OCI-LY7 (cell line): Measurements from ENCODE around the gene INPP5A. TPM values are rescaled to one million over a fixed set of nuclear protein-coding genes. Genes with fewer than 3 reads are reported as not detected.

Experiments
- BruUV-seq: library from RNA; stranded (reverse); fragments of 400-500 nt; replicated peaks from 2 replicates; lab custom pipeline; 2021; lab: Mats Ljungman, UMichigan
- CTCF ChIA-PET: fragments of 300-600 bp; sonication (Branson Sonifier 250); formaldehyde crosslinking; loops from one replicate; lab custom pipeline; 2022; ENCODE audit warnings: antibody characterized with exemption; ENCODE audit not compliant: unreplicated experiment; lab: Charles Lee
- POLR2A ChIA-PET: fragments of 300-600 bp; sonication (Branson Sonifier 250); formaldehyde crosslinking; loops from one replicate; lab custom pipeline; 2022; ENCODE audit warnings: antibody characterized with exemption; lab: Charles Lee
- DNase-seq: peaks from one replicate; pipeline ENCODE4 v3.0.0-alpha.2; 2015; ENCODE audit warnings: low spot score
- H2AFZ ChIP-seq: fragments of 200-600 bp; sonication (generic), shearing (Covaris generic); 2 replicates; pipeline ENCODE4 v1.6.1; 2014; ENCODE audit warnings: mild to moderate bottlenecking, antibody characterized with exemption, low read length, moderate library complexity
- H3K27ac ChIP-seq: fragments of 200-600 bp; sonication (generic); 2 replicates; pipeline ENCODE4 v1.5.1; 2014; ENCODE audit warnings: mixed run types, low read depth, mild to moderate bottlenecking, moderate library complexity, low read length, inconsistent platforms; ENCODE audit not compliant: poor library complexity, severe bottlenecking
- H3K36me3 ChIP-seq: fragments of 200-600 bp; sonication (generic); 2 replicates; pipeline ENCODE4 v1.6.1; 2014; ENCODE audit warnings: mild to moderate bottlenecking, antibody characterized with exemption, low read length, moderate library complexity, mixed read lengths; ENCODE audit not compliant: insufficient read depth
- H3K4me1 ChIP-seq: fragments of 200-600 bp; sonication (generic); 2 replicates; pipeline ENCODE4 v1.5.1; 2014; ENCODE audit warnings: mild to moderate bottlenecking, low read length; ENCODE audit not compliant: insufficient read depth, poor library complexity, severe bottlenecking
- H3K4me2 ChIP-seq: fragments of 200-600 bp; sonication (generic); 2 replicates; pipeline ENCODE4 v1.6.1; 2014; ENCODE audit warnings: mild to moderate bottlenecking, low read length
- H3K4me3 ChIP-seq: fragments of 200-600 bp; sonication (generic); 2 replicates; pipeline ENCODE4 v1.5.1; 2014; ENCODE audit warnings: mild to moderate bottlenecking, low read depth, low read length; ENCODE audit not compliant: poor library complexity, severe bottlenecking
- H3K79me2 ChIP-seq: fragments of 200-600 bp; sonication (generic); 2 replicates; pipeline ENCODE4 v1.6.1; 2016; ENCODE audit warnings: low read depth, mild to moderate bottlenecking, low read length, moderate library complexity, mixed read lengths; ENCODE audit not compliant: insufficient read depth
- H3K9me2 ChIP-seq: fragments of 200-600 bp; sonication (generic); 2 replicates; pipeline ENCODE4 v1.6.1; 2016; ENCODE audit warnings: mild to moderate bottlenecking, low read length, mixed read lengths; ENCODE audit not compliant: insufficient read depth
- H3K9me3 ChIP-seq: fragments of 200-600 bp; sonication (generic); 2 replicates; pipeline ENCODE4 v1.6.1; 2014; ENCODE audit warnings: mild to moderate bottlenecking, mixed run types, low read length, mixed read lengths
- H4K20me1 ChIP-seq: fragments of 200-600 bp; sonication (generic); 2 replicates; pipeline ENCODE4 v1.6.1; 2014; ENCODE audit warnings: mild to moderate bottlenecking, antibody characterized with exemption, low read length, moderate library complexity, mixed read lengths; ENCODE audit not compliant: insufficient read depth
- EZH2phosphoT487 ChIP-seq: fragments of 200-600 bp; sonication (generic); IDR thresholded peaks from 2 replicates; pipeline ENCODE4 v1.6.1; 2018; ENCODE audit warnings: low read depth, borderline replicate concordance, mild to moderate bottlenecking, mixed run types, antibody characterized with exemption, low read length, moderate library complexity, mixed read lengths
- intact Hi-C: fragments of 100-400 bp; cut with micrococcal nuclease; formaldehyde crosslinking; loops from one replicate; pipeline ENCODE4 v1.10.0; 2022; ENCODE audit not compliant: unreplicated experiment
- total RNA-seq, 2 experiments: library from RNA; depleted of rRNA in 1 of 2; stranded (reverse); fragments of >200 nt in 1 of 2; shearing (Covaris generic) in 1 of 2; gene quantifications; 2 replicates each; pipeline ENCODE4 v1.2.3, GENCODE V29; 2014 to 2022
- TF ChIP-seq, protein P1 (sequence below): fragments of 200-600 bp; sonication (generic); conservative IDR thresholded peaks from 2 replicates; pipeline ENCODE4 v1.5.1; 2014; ENCODE audit warnings: mild to moderate bottlenecking, antibody characterized with exemption, low read length, moderate library complexity, mixed read lengths

INPP5A gene
- total RNA-seq, 2 experiments from 2014 or later = 14.5 to 18.4 TPM

DNA sequence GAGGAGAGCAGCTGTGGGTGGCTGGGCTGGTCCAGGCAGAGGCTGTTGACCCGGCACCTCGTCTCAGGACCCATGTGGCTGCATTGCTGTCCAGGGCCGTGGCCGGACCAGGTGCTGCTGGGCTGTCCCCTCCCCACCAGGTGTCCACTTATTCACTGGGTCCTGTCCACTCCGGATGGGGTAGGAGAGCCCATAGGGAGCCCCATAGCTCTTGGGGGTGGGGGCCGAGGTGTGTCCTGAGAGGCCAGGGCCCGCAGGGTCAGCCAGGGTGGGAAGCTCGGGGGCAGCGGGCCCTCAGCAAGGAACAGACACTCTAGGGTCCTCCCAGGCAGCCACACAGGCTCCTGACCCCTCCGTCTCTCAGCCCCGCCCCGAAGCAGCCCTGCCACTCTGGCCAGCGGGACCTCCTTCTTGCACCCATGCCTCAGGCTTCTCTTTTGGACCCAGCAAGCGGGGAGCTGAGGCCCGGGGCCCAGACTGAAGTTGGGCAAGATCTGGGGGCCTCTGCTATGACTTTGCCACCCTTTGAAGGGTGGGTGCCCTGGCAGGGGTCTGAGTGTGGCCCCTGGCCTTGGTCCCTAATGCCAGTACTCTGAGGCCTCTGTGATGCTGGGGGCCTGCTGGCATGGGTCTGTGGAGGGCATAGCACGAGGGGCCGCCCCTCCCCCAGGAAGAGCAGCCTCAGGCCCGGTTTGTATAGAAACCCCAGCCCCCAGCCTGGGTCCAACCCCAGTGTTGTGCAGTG is 162.0 kb downstream of the INPP5A start:
- H3K4me3 ChIP-seq = no peak overlapping the region
- CTCF ChIA-PET = no interaction called here
- intact Hi-C loops = no loop called here
- H4K20me1 ChIP-seq = no peaks in the 10 kb centered on the region
- H3K4me2 ChIP-seq = no peak overlapping the region
- H3K27ac ChIP-seq = no peak overlapping the region
- H3K36me3 ChIP-seq = no peaks in the 10 kb centered on the region
- H3K4me1 ChIP-seq = no peaks in the 10 kb centered on the region
- TF ChIP-seq, protein P1, sequence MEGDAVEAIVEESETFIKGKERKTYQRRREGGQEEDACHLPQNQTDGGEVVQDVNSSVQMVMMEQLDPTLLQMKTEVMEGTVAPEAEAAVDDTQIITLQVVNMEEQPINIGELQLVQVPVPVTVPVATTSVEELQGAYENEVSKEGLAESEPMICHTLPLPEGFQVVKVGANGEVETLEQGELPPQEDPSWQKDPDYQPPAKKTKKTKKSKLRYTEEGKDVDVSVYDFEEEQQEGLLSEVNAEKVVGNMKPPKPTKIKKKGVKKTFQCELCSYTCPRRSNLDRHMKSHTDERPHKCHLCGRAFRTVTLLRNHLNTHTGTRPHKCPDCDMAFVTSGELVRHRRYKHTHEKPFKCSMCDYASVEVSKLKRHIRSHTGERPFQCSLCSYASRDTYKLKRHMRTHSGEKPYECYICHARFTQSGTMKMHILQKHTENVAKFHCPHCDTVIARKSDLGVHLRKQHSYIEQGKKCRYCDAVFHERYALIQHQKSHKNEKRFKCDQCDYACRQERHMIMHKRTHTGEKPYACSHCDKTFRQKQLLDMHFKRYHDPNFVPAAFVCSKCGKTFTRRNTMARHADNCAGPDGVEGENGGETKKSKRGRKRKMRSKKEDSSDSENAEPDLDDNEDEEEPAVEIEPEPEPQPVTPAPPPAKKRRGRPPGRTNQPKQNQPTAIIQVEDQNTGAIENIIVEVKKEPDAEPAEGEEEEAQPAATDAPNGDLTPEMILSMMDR = no peak
- TF ChIP-seq EZH2phosphoT487 = no peak
- H2AFZ ChIP-seq = no peak overlapping the region
- H3K79me2 ChIP-seq = no peaks in the 10 kb centered on the region
- POLR2A ChIA-PET = no interaction called here
- no peaks in the 10 kb centered on the region for H3K9me2 ChIP-seq
- no TSS peak for BruUV-seq
- no peaks in the 10 kb centered on the region for H3K9me3 ChIP-seq
- DNase-seq = no peak

DNA sequence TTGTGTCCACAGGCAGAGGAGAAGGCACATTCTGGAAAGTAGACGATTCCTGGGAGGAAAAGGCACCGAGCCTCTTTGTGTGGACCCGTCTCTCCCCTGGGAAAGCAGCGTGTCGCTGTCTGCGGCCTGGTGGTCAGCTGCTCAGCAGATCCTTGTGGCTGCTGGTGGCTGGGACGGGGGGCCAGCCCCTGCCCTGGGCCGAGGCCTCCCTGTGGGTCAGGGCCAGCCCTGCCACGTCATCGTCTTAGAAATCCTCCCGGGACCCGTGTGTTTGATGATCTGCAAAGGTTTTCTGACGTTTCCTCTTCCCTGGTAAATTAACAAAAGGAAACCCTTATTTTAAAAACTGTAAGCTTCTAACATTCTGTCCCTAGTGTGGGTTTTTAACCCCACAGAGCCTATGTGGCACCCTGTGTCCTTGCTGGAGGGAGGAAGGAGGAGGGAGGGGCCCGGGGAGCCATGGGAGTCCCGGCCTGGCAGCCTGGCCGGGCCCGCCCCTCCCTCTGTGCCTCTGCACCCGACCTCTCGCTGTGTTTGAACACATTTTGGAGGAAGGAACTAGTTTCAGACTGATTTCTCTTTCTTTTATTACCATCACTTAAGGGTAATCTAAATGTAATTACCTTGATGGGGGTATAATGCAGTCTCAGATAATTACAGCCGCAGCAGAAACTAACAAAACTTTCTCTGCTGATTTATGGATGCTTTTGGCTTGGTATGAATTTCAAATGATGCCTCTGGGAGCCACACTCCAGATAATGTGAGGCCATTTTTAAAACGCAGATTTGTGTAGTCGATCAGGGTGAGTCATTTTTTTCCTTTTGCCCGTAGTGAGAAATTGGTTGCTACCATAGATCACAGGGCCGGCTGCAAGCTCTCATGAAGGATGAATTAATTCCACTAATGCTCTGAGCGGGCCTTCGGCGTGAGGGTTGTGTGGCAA is 162.8 kb downstream of the INPP5A start:
- POLR2A ChIA-PET = no interaction called here
- no peak overlapping the region for H3K27ac ChIP-seq

More for the DNA sequence above, 162.8 kb downstream of the INPP5A start:
- H3K4me2 ChIP-seq = no peak overlapping the region
- intact Hi-C loops = no loop called here
- H3K4me1 ChIP-seq = no peaks in the 10 kb centered on the region
- H3K79me2 ChIP-seq = no peaks in the 10 kb centered on the region
- TF ChIP-seq, protein P1 = no peak
- no peak for TF ChIP-seq EZH2phosphoT487
- no peaks in the 10 kb centered on the region for H3K36me3 ChIP-seq
- H2AFZ ChIP-seq = no peak overlapping the region
- no peaks in the 10 kb centered on the region for H3K9me2 ChIP-seq
- CTCF ChIA-PET = no interaction called here
- no TSS peak for BruUV-seq
- no peaks in the 10 kb centered on the region for H3K9me3 ChIP-seq
- no peak for DNase-seq
- H3K4me3 ChIP-seq = no peak overlapping the region
- H4K20me1 ChIP-seq = no peaks in the 10 kb centered on the region
